HG03064 (cell line): ENCODE data around the gene ARRB1.

ENCODE experiments used
- ATAC-seq: cut with Tn5 transposase; IDR thresholded peaks from one replicate; pipeline ENCODE4 v1.9.1; 2021; ENCODE audit warnings: low read depth; ENCODE audit not compliant: unreplicated experiment

ARRB1 gene

GRCh38 chr11:75262961-75263852 lies 88.3 kb downstream of the ARRB1 start:
- no peak for ATAC-seq

DNA sequence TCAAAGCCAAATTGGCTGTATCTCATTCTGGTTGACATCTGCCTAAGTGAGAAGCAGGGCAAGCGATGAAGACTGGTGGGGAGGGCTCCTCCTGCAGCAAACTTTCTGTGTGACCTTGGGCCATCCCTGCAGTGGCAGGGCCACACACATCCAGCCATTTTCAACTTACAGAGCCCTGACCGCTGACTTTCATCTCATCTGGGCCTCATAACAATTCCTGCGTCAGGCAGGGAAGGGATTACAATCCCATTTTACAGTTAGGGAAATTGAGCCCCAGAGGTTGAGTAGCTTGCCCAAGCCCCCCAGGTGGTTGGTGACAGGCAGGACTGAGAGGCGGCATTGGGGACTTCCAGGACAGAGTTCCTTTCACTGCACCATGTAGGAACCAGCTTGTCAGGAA lies 89.0 kb downstream of the ARRB1 start:
- ATAC-seq = no peak

GRCh38 chr11:75261902-75262361 lies 89.5 kb downstream of the ARRB1 start:
- ATAC-seq = no peak

DNA sequence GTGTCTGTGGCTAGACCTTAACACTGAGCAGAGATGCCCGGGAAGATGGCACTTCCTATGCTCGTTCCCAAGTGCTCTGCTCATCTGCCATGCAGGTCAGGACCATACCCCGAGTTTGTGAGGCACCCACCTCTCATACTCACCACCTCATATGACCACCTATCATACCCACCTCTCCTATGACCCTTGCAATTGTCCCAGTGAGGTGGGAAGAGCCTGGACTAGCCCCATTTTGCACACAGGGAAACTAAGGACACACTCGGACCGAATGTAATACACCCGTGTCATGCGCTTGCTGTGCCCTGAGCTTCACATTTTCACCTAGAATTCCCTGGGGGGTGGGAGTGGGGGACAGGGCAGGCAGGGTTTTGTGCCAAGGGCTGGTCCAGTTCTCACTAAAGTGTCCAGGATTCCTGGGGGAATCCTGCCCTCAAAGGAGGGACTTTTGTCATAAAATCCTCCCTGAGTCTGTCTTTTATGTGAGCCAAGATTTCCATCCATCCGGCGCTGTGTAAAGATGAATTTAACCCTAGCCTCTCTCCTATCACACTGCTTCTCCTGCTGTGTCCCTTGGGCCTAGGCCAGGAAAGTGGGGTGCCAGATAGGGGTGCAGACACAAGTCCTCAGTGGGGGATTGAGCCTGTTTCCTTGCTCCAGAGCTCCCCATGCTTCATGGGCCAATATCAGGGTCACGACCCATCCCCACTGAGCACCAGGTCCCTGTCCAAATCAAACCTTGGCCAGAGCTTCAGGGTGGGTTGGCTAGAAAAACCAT lies 90.9 kb downstream of the ARRB1 start:
- no peak for ATAC-seq

- ATAC-seq = no peak
Measured at GRCh38 chr11:75254326-75254725, 97.1 kb downstream of the ARRB1 start.

DNA sequence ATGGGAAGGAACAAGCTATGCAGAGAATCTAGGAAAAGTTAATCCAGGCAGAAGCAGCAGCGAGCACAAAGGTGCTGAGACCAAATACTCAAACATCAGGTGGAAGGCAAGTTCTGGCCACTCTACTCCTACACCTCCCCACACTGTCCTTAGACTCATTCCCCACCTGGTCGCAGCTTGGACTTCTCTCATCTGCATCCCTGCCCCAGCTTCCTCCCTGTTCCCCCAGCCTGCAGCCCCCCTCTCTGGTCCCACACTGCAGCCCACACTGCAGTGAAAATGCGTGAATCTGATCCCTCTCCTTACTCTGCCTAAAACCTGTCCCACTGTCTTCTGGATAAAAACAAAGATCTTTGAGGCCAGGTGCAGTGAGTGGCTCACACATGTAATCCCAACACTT lies 101.8 kb downstream of the ARRB1 start:
- ATAC-seq = no peak

GRCh38 chr11:75248924-75249256 lies 102.6 kb downstream of the ARRB1 start:
- no peak for ATAC-seq

- ATAC-seq = no peak
Measured at GRCh38 chr11:75246671-75247350, 104.7 kb downstream of the ARRB1 start.

DNA sequence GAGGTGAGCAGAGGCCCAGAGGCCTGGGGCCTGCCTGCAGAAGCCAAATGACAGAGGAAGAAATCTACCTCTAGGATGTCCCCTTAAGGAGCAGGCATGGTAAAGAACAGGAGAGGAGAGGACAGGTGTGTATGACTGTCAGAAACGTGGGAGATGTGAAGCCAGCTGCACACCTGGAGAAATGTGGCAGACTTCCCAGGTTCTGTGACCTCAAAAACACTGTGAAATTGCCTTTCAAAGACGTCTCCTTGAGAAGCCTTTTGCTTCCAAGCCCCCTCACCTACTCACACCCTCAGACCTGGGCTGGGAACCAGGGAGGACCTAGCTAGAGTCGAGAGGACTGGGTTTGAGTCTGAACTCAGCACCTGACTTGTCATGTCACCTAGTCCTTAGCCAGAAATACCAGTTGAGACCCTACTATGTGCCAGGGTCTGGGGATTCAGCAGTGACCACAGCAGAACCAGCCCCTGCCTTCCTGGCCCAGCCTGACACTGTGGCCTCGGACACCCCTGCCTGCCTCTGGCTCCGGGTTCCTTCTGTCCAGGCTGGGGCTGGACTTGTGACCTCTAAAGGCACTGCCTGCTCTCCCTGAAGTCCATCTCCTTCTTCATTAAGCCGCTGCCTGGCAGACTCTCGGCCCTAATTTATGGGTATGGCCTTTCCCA lies 105.3 kb downstream of the ARRB1 start:
- ATAC-seq = no peak

DNA sequence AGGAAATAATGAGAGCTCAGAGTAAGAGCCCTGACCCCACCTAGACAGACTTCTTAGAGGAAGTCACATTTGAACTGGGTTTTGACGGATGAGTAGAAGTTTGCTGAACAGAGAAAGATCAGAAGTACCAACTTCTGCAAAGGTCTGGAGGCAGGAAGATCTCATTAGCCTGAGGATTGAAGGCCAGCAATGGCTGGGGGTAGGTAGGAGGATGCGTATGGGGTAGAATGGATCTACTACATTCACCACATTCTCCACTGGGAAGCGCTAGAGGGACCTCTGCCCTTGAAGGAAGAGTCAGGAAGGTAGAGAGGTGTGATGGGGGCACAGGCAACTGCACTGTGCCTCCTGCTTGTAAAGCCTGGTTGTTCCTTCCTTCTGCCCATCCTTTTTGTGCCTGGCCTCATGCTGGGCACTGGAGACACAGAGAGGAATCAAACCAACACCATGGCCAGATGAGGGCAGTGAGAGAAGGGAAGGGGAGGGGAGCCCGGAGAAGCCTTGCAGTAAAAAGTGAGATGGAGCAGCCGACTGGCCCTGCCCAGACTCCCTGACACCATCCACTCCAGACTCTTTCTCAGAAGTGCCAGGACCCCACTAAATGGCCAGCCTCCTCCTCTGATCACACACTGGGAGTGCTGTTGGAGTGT lies 106.0 kb downstream of the ARRB1 start:
- ATAC-seq = no peak

GRCh38 chr11:75244052-75244814 lies 107.2 kb downstream of the ARRB1 start:
- ATAC-seq = no peak

- no peak for ATAC-seq
Measured at GRCh38 chr11:75242722-75243600, 108.5 kb downstream of the ARRB1 start.

DNA sequence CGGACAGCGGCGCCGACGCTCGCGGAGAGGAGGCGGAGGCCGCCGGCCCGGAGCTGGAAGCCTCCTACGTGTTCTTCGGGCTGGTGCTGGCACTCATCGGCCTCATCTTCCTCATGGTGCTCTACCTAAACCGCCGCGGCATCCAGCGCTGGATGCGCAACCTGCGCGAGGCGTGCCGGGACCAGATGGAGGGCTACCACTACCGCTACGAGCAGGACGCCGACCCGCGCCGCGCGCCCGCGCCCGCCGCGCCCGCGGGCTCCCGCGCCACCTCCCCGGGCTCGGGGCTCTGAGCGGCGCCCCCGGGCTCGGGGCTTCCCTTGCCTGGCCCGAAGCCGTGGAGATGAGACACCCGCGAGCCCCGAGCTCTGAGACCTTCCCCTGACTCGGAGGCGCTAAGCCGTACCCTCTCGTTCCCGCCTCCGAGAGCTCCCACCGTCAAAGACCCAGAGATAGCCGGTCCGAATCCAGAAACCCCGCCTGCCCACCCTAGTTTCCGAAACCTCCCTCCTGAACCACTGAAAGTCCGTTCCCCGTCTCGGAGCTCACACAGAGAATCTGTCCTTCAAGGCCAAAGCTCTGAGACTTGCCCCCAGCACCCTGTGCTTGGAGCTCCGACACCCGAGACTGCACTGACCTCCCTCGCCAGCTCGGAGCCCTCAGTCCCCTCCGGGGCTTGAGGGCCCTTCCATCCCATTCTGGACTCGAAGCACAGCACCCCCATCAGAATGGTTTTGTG lies 109.4 kb downstream of the ARRB1 start:
- ATAC-seq = no peak

GRCh38 chr11:75241036-75241905 lies 110.2 kb downstream of the ARRB1 start:
- ATAC-seq = peak; percentile 94

- ATAC-seq = no peak
Measured at GRCh38 chr11:75240311-75241035, 111.0 kb downstream of the ARRB1 start, which contains the start of gene TPBGL. TPBGL (plus strand) TSS chr11:75240774; CDS start chr11:75241050, 276 bp downstream.
